OCI-LY1 (cell line): ENCODE measurements around the gene STX18.
"Not testable (repeated sequence)": the region's sequence is repeated elsewhere in the genome, so short reads cannot be mapped to it uniquely, and the experiment has no call there.

Source experiments
- H2AFZ ChIP-seq: fragments of 200-600 bp; sonication (generic), shearing (Covaris generic); 2 replicates; pipeline ENCODE4 v1.6.0; 2014; ENCODE audit warnings: antibody characterized with exemption, mild to moderate bottlenecking, low read length
- H3F3A ChIP-seq: fragments of 200-600 bp; sonication (generic), shearing (Covaris generic); 2 replicates; pipeline ENCODE4 v1.6.0; 2014; ENCODE audit warnings: mild to moderate bottlenecking, antibody characterized with exemption, low read length, moderate library complexity; ENCODE audit not compliant: insufficient read depth
- H3K27ac ChIP-seq: fragments of 200-600 bp; sonication (generic); 2 replicates; pipeline ENCODE4 v1.5.1; 2014; ENCODE audit warnings: low read length, mixed run types, mild to moderate bottlenecking, low read depth; ENCODE audit not compliant: poor library complexity, severe bottlenecking
- H3K27me3 ChIP-seq: fragments of 200-600 bp; sonication (generic); 2 replicates; pipeline ENCODE4 v1.6.0; 2014; ENCODE audit warnings: antibody characterized with exemption, mild to moderate bottlenecking, low read length, moderate library complexity; ENCODE audit not compliant: insufficient read depth
- H3K36me3 ChIP-seq: fragments of 200-600 bp; sonication (generic); 2 replicates; pipeline ENCODE4 v1.6.1; 2014; ENCODE audit warnings: mild to moderate bottlenecking, antibody characterized with exemption, low read length, moderate library complexity, mixed read lengths; ENCODE audit not compliant: insufficient read depth
- H3K4me1 ChIP-seq: fragments of 200-600 bp; sonication (generic); 2 replicates; pipeline ENCODE4 v1.5.1; 2014; ENCODE audit warnings: mild to moderate bottlenecking, low read length, moderate library complexity; ENCODE audit not compliant: insufficient read depth, severe bottlenecking
- H3K4me2 ChIP-seq: fragments of 200-600 bp; sonication (generic), shearing (Covaris generic); 2 replicates; pipeline ENCODE4 v1.6.1; 2014; ENCODE audit warnings: low read length
- H3K4me3 ChIP-seq: fragments of 200-600 bp; sonication (generic); 2 replicates; pipeline ENCODE4 v1.5.1; 2014; ENCODE audit warnings: low read length, low read depth, mild to moderate bottlenecking, mixed read lengths; ENCODE audit not compliant: poor library complexity, severe bottlenecking
- H3K79me2 ChIP-seq: fragments of 200-600 bp; shearing (Covaris generic); 2 replicates; pipeline ENCODE4 v1.6.1; 2016; ENCODE audit warnings: mixed run types, low read length, mixed read lengths; ENCODE audit not compliant: insufficient read depth
- H3K9ac ChIP-seq: fragments of 200-600 bp; sonication (generic), shearing (Covaris generic); 2 replicates; pipeline ENCODE4 v1.6.1; 2014; ENCODE audit warnings: mild to moderate bottlenecking, low read length, mixed read lengths
- H3K9me2 ChIP-seq: fragments of 200-600 bp; sonication (generic), shearing (Covaris generic); 2 replicates; pipeline ENCODE4 v1.6.1; 2014; ENCODE audit warnings: low read depth, mild to moderate bottlenecking, low read length, mixed read lengths
- H3K9me3 ChIP-seq: fragments of 200-600 bp; shearing (Covaris generic); 2 replicates; pipeline ENCODE4 v1.6.1; 2014; ENCODE audit warnings: low read length, mixed read lengths
- H4K20me1 ChIP-seq: fragments of 200-600 bp; sonication (generic), shearing (Covaris generic); 2 replicates; pipeline ENCODE4 v1.6.0; 2016; ENCODE audit warnings: mild to moderate bottlenecking, low read length; ENCODE audit not compliant: insufficient read depth
- EZH2 ChIP-seq: fragments of 200-600 bp; sonication (generic), shearing (Covaris generic); IDR thresholded peaks from 2 replicates; pipeline ENCODE4 v1.8.0; 2017; ENCODE audit warnings: borderline replicate concordance, mixed run types, mild to moderate bottlenecking, antibody characterized with exemption, low read length, moderate library complexity, mixed read lengths
- TF ChIP-seq, protein P1 (sequence below): fragments of 200-600 bp; sonication (generic), shearing (Covaris generic); IDR thresholded peaks from 2 replicates; pipeline ENCODE4 v1.5.1; 2017; ENCODE audit warnings: mild to moderate bottlenecking, antibody characterized with exemption, low read length, moderate library complexity, mixed read lengths

Gene STX18

DNA sequence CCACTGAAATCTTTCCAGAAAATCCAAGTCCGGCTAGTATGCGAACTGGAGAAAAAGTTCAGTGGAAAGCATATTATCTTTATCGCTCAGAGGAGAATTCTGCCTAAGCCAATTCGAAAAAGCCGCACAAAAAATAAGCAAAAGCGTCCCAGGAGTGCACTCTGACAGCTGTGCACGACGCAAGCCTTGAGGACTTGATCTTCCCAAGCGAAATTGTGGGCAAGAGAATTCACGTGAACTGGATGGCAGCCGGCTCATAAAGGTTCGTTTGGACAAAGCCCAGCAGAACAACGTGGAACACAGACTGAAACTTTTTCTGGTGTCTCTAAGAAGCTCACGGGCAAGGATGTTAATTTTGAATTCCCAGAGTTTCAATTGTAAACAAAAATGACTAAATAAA is 34.4 kb downstream of the STX18 start:
- Histone ChIP-seq H3K9me3 (no peaks in the 10 kb centered on the region), H3F3A (no peaks in the 10 kb centered on the region), H3K9ac (no peak overlapping the region), H3K79me2 (no peaks in the 10 kb centered on the region), H2AFZ (no peak overlapping the region), H3K4me3 (no peak overlapping the region), H3K27ac (no peak overlapping the region), H3K4me1 (peaks cover 12% of the 10 kb centered on the region), H3K36me3 (no peaks in the 10 kb centered on the region), H4K20me1 (no peaks in the 10 kb centered on the region), H3K27me3 (no peaks in the 10 kb centered on the region), H3K4me2 (no peak overlapping the region), H3K9me2 (no peaks in the 10 kb centered on the region)
- TF ChIP-seq EZH2, result no peak
- TF ChIP-seq, protein P1, sequence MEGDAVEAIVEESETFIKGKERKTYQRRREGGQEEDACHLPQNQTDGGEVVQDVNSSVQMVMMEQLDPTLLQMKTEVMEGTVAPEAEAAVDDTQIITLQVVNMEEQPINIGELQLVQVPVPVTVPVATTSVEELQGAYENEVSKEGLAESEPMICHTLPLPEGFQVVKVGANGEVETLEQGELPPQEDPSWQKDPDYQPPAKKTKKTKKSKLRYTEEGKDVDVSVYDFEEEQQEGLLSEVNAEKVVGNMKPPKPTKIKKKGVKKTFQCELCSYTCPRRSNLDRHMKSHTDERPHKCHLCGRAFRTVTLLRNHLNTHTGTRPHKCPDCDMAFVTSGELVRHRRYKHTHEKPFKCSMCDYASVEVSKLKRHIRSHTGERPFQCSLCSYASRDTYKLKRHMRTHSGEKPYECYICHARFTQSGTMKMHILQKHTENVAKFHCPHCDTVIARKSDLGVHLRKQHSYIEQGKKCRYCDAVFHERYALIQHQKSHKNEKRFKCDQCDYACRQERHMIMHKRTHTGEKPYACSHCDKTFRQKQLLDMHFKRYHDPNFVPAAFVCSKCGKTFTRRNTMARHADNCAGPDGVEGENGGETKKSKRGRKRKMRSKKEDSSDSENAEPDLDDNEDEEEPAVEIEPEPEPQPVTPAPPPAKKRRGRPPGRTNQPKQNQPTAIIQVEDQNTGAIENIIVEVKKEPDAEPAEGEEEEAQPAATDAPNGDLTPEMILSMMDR, result no peak

DNA sequence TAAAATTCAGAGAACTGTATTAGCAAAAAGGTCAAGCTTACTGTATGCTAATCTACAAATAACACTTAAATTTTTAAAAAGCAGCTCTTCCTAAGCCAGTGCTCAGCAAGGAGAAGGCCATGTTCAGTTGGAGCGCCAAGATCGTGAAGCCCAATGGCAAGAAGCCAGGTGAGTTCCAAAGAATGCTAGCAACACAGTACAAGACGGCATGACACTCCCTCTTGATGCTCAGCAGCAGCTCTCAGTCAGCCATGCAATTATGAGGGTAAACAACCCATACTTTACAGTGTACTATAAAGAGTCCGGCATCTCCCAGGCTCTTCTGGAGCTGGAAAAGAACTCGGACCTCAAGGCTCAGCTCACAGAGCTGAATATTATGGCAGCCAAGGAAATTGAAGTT is 34.9 kb downstream of the STX18 start:
- Histone ChIP-seq H3K4me3 (no peak overlapping the region), H3K27ac (no peak overlapping the region), H3K4me1 (peaks cover 13% of the 10 kb centered on the region), H2AFZ (no peak overlapping the region), H3K27me3 (no peaks in the 10 kb centered on the region), H3K9ac (no peak overlapping the region), H3K79me2 (no peaks in the 10 kb centered on the region), H3K9me3 (no peaks in the 10 kb centered on the region), H3F3A (no peaks in the 10 kb centered on the region), H3K4me2 (no peak overlapping the region), H3K36me3 (no peaks in the 10 kb centered on the region), H3K9me2 (no peaks in the 10 kb centered on the region), H4K20me1 (no peaks in the 10 kb centered on the region)
- TF ChIP-seq, protein P1, result no peak
- no peak for TF ChIP-seq EZH2

DNA sequence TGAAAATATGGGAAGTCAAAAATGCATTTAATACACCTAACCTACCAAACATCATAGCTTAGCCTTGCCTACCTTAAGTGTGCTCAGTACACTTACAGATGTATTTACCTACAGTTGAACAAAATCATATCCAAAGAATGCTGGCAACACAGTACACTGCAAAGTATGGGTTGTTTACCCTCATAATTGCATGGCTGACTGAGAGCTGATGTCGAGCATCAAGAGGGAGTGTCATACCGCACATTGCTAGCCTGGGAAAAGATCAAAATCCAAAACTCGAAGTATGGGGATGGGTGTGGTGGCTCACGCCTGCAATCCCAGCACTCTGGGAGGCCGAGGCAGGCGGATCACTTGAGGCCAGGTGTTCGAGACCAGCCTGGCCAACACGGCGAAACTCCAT is 36.6 kb downstream of the STX18 start:
- not testable (repeated sequence) for H4K20me1 ChIP-seq, H2AFZ ChIP-seq, H3K9ac ChIP-seq, H3F3A ChIP-seq, H3K4me3 ChIP-seq, H3K9me3 ChIP-seq, H3K27me3 ChIP-seq, H3K4me2 ChIP-seq, H3K27ac ChIP-seq, H3K9me2 ChIP-seq, H3K79me2 ChIP-seq, H3K36me3 ChIP-seq
- peaks cover 13% of the 10 kb centered on the region for H3K4me1 ChIP-seq

DNA sequence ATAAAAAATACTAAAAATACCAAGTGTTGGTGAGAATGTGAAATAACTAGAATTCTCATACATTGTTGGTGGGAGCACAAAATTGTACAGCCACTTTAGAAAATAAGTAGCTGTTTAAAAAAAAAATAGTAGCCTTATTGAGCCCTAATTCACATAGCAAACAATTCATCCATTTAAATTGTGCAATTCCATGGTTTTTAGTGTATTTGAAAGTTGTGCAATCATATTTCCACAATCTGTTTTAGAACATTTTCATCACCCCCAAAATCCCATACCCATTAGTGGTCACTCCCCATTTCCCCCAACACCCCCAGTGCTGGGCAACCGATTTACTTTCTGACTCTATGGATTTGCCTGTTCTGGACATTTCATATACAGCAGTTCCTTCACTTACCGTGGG is 37.1 kb downstream of the STX18 start:
- no peaks in the 10 kb centered on the region for H3K36me3 ChIP-seq
- no peaks in the 10 kb centered on the region for H4K20me1 ChIP-seq
- no peak overlapping the region for H3K9ac ChIP-seq
- no peak overlapping the region for H2AFZ ChIP-seq
- TF ChIP-seq EZH2, result no peak
- TF ChIP-seq, protein P1, result no peak
- H3K4me2 ChIP-seq, result no peak overlapping the region
- no peaks in the 10 kb centered on the region for H3F3A ChIP-seq
- H3K9me2 ChIP-seq, result no peaks in the 10 kb centered on the region
- no peak overlapping the region for H3K4me3 ChIP-seq
- H3K9me3 ChIP-seq, result no peaks in the 10 kb centered on the region
- peaks cover 13% of the 10 kb centered on the region for H3K4me1 ChIP-seq
- H3K27me3 ChIP-seq, result no peaks in the 10 kb centered on the region
- no peak overlapping the region for H3K27ac ChIP-seq
- no peaks in the 10 kb centered on the region for H3K79me2 ChIP-seq
